ENCODE results near the gene MED13L.

The MED13L gene

DNA sequence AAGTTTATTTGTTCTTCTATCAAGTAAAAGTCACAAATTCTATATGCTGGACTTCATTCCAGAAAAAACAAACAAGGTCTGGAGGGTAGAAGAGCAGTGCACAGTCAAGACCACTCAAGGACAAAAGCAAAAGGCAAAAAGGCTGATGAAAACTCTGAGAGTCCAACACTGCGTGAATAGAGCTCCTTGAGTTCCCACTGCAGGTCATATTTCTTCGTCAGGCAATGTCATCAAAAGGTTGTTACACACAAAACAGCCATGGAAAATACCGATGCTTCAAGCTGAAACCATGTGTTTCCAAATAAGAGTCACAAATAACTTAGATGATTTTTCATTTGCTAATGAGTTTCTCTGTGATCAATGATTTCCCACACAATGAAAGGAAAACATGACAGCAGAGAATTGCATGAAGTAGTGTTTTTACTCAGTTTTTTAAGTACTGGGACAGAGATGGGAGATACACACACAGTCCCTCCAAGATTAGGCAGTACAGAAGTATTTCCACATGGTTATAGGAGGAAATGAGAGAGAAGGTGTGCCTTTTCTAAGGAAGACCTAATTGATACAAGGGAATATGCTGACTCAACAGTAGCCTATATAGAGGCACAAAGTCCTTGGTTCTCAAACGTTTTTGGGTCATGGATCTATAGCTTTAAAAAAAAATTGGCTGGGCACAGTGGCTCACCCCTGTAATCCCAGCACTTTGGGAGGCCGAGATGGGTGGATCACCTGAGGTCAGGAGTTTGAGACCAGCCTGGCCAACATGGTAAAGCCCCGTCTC is 177.7 kb downstream of the MED13L start:
- DNase-seq (ENCODE audit: extremely low read depth in 1 of 2, low read depth in 1 of 2) = no peak

DNA sequence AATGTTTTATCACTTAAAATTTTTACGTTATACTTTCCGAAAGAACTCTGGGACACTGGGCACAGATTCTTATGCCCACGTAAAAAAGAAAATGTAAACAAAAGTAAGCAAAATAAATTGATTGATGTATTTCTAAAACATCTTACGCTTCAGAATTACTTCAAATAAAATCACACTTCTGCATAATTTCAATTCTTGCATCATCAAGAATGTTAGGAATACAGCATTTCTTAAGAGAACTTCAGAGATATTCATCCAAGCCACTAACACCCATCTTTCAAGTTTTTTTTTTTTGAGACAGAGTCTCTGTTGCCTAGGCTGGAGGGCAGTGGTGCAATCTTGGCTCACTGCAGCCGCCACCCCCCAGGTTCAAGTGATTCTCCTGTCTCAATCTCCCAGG is 180.6 kb downstream of the MED13L start:
- DNase-seq (ENCODE audit: extremely low read depth in 1 of 2, low read depth in 1 of 2) = no peak

DNA sequence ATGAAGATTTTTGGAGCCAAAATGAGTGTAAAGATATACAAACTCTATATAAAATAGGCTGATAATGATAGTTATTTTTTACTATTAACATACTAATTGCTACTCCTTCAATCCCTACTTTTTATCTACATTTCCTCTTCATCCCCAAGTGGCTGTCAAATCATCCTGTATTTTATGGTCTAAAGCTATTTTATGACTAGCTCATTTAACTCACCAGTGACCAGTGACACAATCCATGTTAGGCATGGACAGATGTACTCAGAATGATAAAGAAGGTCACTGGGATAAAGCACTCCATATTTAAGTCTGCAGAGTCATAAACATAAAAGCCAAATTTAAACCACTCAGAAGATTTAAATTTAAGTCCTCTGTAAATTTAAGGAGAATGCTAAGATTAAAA is 183.0 kb downstream of the MED13L start:
- no peak for DNase-seq (ENCODE audit: extremely low read depth in 1 of 2, low read depth in 1 of 2)

GRCh38 chr12:116093915-116094314 is 183.6 kb downstream of the MED13L start:
- DNase-seq (ENCODE audit: extremely low read depth in 1 of 2, low read depth in 1 of 2) = no peak

- DNase-seq (ENCODE audit: extremely low read depth in 1 of 2, low read depth in 1 of 2) = no peak
Measured at GRCh38 chr12:116092776-116093175, 184.7 kb downstream of the MED13L start.

GRCh38 chr12:116092162-116092561 is 185.3 kb downstream of the MED13L start:
- DNase-seq (ENCODE audit: extremely low read depth in 1 of 2, low read depth in 1 of 2) = no peak

- DNase-seq (ENCODE audit: extremely low read depth in 1 of 2, low read depth in 1 of 2) = no peak
Measured at GRCh38 chr12:116091579-116091978, 185.9 kb downstream of the MED13L start.

DNA sequence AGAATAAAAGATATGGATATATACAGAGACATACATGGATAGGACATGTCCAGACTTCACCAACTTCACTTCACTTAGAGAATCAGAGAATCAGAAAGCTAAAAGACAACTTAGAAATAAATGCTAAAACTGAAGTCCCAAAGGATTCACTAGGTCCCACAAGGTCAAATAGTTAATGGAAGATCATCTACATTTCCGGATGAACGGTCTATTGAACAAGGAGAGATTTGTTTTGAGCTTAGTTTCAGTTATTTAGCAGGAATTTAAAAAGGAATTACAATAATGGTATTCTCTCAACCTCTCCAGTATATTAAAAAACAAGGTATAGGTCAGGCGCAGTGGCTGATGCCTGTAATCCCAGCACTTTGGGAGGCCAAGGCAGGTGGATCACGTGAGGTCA is 187.0 kb downstream of the MED13L start:
- DNase-seq (ENCODE audit: extremely low read depth in 1 of 2, low read depth in 1 of 2) = no peak

DNA sequence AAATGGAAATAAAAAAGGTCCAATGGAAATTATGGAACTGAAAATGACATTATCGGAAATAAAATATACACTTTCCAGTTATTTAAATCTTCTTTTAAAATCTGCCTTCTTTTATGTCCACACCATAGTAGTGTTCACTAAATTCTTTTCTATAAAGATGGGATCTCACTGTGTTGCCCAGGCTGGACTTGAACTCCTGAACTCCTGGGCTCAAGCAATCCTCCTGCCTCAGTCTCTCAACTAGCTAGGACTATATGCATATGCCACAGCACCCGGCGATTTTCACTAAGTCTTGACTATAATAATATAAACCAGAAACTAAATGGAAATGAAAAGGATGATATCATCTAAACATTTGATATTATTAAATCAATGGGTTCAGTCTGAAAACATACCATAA is 188.4 kb downstream of the MED13L start:
- no peak for DNase-seq (ENCODE audit: extremely low read depth in 1 of 2, low read depth in 1 of 2)

DNA sequence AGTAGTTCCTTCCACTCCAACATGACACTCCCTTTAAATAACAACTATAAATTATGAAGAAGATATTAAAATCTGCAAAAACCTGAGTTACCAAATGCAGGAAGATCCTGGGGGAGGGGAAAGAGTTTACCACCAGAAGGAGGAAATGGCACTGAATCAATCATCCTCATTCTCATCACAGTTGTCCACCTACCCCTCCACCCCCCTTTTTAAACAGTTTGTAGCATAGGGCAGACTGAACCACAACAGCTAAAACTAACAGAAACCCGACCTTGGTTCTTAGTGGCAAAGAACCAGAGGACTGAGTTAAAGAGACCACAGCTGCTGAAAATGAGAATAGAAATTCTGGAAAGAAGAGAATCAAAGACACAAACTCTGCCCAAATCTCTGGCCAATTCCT is 189.5 kb downstream of the MED13L start:
- no peak for DNase-seq (ENCODE audit: extremely low read depth in 1 of 2, low read depth in 1 of 2)

GRCh38 chr12:116087399-116087798 is 190.1 kb downstream of the MED13L start:
- no peak for DNase-seq (ENCODE audit: extremely low read depth in 1 of 2, low read depth in 1 of 2)

- no peak for DNase-seq (ENCODE audit: extremely low read depth in 1 of 2, low read depth in 1 of 2)
Measured at GRCh38 chr12:116080415-116080814, 197.1 kb downstream of the MED13L start.

GRCh38 chr12:116078396-116078795 is 199.1 kb downstream of the MED13L start:
- DNase-seq (ENCODE audit: extremely low read depth in 1 of 2, low read depth in 1 of 2) = no peak

- DNase-seq (ENCODE audit: extremely low read depth in 1 of 2, low read depth in 1 of 2) = no peak
Measured at GRCh38 chr12:116077431-116077830, 200.1 kb downstream of the MED13L start.

DNA sequence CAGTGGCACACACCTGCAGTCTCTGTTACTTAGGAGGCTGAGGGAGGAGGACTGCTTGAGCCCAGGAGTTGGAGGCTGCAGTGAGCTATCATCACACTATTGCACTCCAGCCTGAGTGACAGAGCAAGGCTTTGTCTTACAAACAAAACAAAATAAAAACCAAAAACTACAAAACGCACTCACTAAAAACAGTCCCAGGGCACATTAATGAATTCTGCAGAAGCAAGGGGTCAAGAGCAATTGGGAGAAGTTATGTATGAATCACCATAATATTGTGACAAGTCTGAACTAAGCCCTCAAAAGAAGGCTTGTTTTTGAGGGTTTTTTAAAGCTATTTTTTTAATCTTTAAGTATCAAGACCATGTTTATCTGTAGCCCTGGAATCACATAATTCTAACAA is 201.1 kb downstream of the MED13L start:
- no peak for DNase-seq (ENCODE audit: extremely low read depth in 1 of 2, low read depth in 1 of 2)

GRCh38 chr12:116074686-116075085 is 202.8 kb downstream of the MED13L start:
- DNase-seq (ENCODE audit: extremely low read depth in 1 of 2, low read depth in 1 of 2) = no peak

DNA sequence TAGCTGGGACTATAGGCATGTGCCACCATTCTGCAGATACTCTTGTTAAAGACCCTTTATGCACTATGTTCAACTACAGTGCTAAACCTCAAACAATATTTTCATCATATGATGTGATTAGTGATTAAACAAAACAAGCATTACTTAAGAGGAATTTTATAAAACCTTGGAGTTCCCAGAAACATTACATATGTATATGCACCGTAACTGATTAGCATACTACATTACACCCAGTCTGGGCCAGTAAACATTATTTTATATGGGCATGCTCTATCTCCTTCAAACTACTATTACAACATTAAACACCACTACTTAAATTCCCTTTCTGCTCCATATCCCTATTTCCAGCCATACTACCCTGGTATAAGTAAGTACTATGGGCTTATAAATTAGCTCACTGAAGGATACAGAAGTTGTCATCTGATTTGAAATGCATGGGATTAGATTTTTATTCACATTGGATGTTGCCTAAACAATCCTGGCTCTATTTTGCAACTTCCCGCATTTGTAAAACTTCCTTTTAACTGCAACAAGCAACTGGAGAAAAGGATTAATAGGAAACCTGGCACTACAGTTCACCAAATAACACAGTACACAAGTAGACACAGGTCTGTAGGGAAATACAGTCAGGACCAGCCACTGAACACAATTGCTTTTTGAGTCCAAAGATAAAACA is 205.8 kb downstream of the MED13L start:
- DNase-seq (ENCODE audit: extremely low read depth in 1 of 2, low read depth in 1 of 2) = no peak

GRCh38 chr12:116070444-116070843 is 207.0 kb downstream of the MED13L start:
- DNase-seq (ENCODE audit: extremely low read depth in 1 of 2, low read depth in 1 of 2) = no peak

- DNase-seq (ENCODE audit: extremely low read depth in 1 of 2, low read depth in 1 of 2) = no peak
Measured at GRCh38 chr12:116069943-116070342, 207.6 kb downstream of the MED13L start.

GRCh38 chr12:116068853-116069252 is 208.6 kb downstream of the MED13L start:
- DNase-seq (ENCODE audit: extremely low read depth in 1 of 2, low read depth in 1 of 2) = no peak

DNA sequence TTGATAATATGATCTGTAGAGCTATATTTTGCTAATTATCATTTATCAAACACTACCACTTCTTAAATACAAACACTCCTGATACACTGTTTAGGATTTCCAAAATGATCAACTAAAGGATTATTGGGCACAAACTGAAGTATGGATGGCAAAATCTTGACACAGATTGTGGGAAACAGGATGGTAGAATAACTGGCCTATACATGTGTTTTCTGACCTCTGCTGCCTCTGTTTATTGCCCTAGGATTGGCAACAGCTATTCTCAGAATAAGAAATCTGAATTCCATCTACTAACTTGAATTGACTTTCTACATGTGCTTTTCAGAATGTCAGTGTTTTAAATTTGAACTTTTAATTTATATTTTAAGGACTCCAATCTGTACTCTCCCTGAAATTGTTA is 209.1 kb downstream of the MED13L start:
- no peak for DNase-seq (ENCODE audit: extremely low read depth in 1 of 2, low read depth in 1 of 2)

- no peak for DNase-seq (ENCODE audit: extremely low read depth in 1 of 2, low read depth in 1 of 2)
Measured at GRCh38 chr12:116067892-116068291, 209.6 kb downstream of the MED13L start.

Data from activated CD8-positive, alpha-beta memory T cell treated with anti-CD3 and anti-CD28 coated beads for 1 hour (primary cell).